OCI-LY1 (cell line): ENCODE results near the gene POU6F2.

Experiments
- H2AFZ ChIP-seq: fragments of 200-600 bp; sonication (generic), shearing (Covaris generic); 2 replicates; pipeline ENCODE4 v1.6.0; 2014; ENCODE audit warnings: antibody characterized with exemption, mild to moderate bottlenecking, low read length
- H3F3A ChIP-seq: fragments of 200-600 bp; sonication (generic), shearing (Covaris generic); 2 replicates; pipeline ENCODE4 v1.6.0; 2014; ENCODE audit warnings: mild to moderate bottlenecking, antibody characterized with exemption, low read length, moderate library complexity; ENCODE audit not compliant: insufficient read depth
- H3K27ac ChIP-seq: fragments of 200-600 bp; sonication (generic); 2 replicates; pipeline ENCODE4 v1.5.1; 2014; ENCODE audit warnings: low read length, mixed run types, mild to moderate bottlenecking, low read depth; ENCODE audit not compliant: poor library complexity, severe bottlenecking
- H3K27me3 ChIP-seq: fragments of 200-600 bp; sonication (generic); 2 replicates; pipeline ENCODE4 v1.6.0; 2014; ENCODE audit warnings: antibody characterized with exemption, mild to moderate bottlenecking, low read length, moderate library complexity; ENCODE audit not compliant: insufficient read depth
- H3K36me3 ChIP-seq: fragments of 200-600 bp; sonication (generic); 2 replicates; pipeline ENCODE4 v1.6.1; 2014; ENCODE audit warnings: mild to moderate bottlenecking, antibody characterized with exemption, low read length, moderate library complexity, mixed read lengths; ENCODE audit not compliant: insufficient read depth
- H3K4me1 ChIP-seq: fragments of 200-600 bp; sonication (generic); 2 replicates; pipeline ENCODE4 v1.5.1; 2014; ENCODE audit warnings: mild to moderate bottlenecking, low read length, moderate library complexity; ENCODE audit not compliant: insufficient read depth, severe bottlenecking
- H3K4me2 ChIP-seq: fragments of 200-600 bp; sonication (generic), shearing (Covaris generic); 2 replicates; pipeline ENCODE4 v1.6.1; 2014; ENCODE audit warnings: low read length
- H3K4me3 ChIP-seq: fragments of 200-600 bp; sonication (generic); 2 replicates; pipeline ENCODE4 v1.5.1; 2014; ENCODE audit warnings: low read length, low read depth, mild to moderate bottlenecking, mixed read lengths; ENCODE audit not compliant: poor library complexity, severe bottlenecking
- H3K79me2 ChIP-seq: fragments of 200-600 bp; shearing (Covaris generic); 2 replicates; pipeline ENCODE4 v1.6.1; 2016; ENCODE audit warnings: mixed run types, low read length, mixed read lengths; ENCODE audit not compliant: insufficient read depth
- H3K9ac ChIP-seq: fragments of 200-600 bp; sonication (generic), shearing (Covaris generic); 2 replicates; pipeline ENCODE4 v1.6.1; 2014; ENCODE audit warnings: mild to moderate bottlenecking, low read length, mixed read lengths
- H3K9me2 ChIP-seq: fragments of 200-600 bp; sonication (generic), shearing (Covaris generic); 2 replicates; pipeline ENCODE4 v1.6.1; 2014; ENCODE audit warnings: low read depth, mild to moderate bottlenecking, low read length, mixed read lengths
- H3K9me3 ChIP-seq: fragments of 200-600 bp; shearing (Covaris generic); 2 replicates; pipeline ENCODE4 v1.6.1; 2014; ENCODE audit warnings: low read length, mixed read lengths
- H4K20me1 ChIP-seq: fragments of 200-600 bp; sonication (generic), shearing (Covaris generic); 2 replicates; pipeline ENCODE4 v1.6.0; 2016; ENCODE audit warnings: mild to moderate bottlenecking, low read length; ENCODE audit not compliant: insufficient read depth
- EZH2 ChIP-seq: fragments of 200-600 bp; sonication (generic), shearing (Covaris generic); IDR thresholded peaks from 2 replicates; pipeline ENCODE4 v1.8.0; 2017; ENCODE audit warnings: borderline replicate concordance, mixed run types, mild to moderate bottlenecking, antibody characterized with exemption, low read length, moderate library complexity, mixed read lengths
- TF ChIP-seq, protein P1 (sequence below): fragments of 200-600 bp; sonication (generic), shearing (Covaris generic); IDR thresholded peaks from 2 replicates; pipeline ENCODE4 v1.5.1; 2017; ENCODE audit warnings: mild to moderate bottlenecking, antibody characterized with exemption, low read length, moderate library complexity, mixed read lengths

The POU6F2 gene

DNA sequence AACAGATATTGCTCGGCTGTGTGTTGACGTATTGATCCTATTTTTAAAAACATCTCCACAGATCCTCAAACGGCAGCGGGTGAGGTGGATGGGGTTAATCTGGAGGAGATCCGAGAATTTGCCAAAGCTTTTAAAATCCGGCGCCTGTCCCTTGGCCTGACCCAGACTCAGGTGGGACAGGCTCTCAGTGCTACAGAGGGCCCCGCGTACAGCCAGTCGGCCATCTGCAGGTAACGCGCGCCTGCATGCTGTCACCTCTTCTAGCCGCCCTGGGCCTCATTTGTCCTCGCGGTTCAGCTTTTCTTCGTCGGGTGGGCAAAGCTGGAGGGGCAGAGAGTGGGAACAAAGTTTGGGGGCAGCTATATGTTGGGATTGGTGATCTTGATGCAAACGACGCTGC, 482.8 kb downstream of the POU6F2 start:
- H3K27ac ChIP-seq = no peak overlapping the region
- H3K4me2 ChIP-seq = no peak overlapping the region
- H4K20me1 ChIP-seq = no peaks in the 10 kb centered on the region
- TF ChIP-seq EZH2 = no peak
- TF ChIP-seq, protein P1, sequence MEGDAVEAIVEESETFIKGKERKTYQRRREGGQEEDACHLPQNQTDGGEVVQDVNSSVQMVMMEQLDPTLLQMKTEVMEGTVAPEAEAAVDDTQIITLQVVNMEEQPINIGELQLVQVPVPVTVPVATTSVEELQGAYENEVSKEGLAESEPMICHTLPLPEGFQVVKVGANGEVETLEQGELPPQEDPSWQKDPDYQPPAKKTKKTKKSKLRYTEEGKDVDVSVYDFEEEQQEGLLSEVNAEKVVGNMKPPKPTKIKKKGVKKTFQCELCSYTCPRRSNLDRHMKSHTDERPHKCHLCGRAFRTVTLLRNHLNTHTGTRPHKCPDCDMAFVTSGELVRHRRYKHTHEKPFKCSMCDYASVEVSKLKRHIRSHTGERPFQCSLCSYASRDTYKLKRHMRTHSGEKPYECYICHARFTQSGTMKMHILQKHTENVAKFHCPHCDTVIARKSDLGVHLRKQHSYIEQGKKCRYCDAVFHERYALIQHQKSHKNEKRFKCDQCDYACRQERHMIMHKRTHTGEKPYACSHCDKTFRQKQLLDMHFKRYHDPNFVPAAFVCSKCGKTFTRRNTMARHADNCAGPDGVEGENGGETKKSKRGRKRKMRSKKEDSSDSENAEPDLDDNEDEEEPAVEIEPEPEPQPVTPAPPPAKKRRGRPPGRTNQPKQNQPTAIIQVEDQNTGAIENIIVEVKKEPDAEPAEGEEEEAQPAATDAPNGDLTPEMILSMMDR = no peak
- no peaks in the 10 kb centered on the region for H3K9me3 ChIP-seq
- H3K79me2 ChIP-seq = no peaks in the 10 kb centered on the region
- H3F3A ChIP-seq = no peaks in the 10 kb centered on the region
- H3K4me1 ChIP-seq = no peaks in the 10 kb centered on the region
- 0 out of 2 replicates have a peak, but pooled peaks cover 4% of the 10 kb centered on the region for H3K27me3 ChIP-seq
- no peak overlapping the region for H3K4me3 ChIP-seq
- no peaks in the 10 kb centered on the region for H3K36me3 ChIP-seq
- H3K9ac ChIP-seq = no peak overlapping the region
- no peaks in the 10 kb centered on the region for H3K9me2 ChIP-seq
- no peak overlapping the region for H2AFZ ChIP-seq

DNA sequence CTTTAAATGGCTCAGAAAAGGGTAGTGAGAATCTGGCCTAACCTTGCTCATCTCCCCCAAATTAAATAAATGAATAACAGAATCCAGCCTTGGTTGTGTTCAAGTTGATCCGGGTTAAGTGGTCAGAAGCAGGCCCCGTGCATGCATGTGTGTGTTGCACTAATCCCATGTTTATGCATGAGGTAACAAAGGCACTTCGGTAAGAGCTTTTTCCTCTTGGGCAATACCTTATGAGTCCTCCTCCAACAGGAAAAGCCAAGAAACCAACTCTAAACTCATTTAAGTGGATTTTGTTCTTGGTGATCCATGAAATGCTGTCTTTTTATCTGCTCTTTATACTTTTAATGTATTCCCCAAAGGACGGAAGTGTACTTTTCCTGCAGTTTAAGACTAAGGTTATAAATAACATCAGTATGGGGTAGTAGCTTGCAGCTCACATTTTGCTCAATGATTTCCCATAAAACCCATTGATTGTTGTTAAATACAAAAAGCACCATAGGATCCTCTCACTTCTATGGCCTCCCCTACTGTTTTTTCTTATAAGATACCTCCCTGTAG, 483.6 kb downstream of the POU6F2 start:
- Histone ChIP-seq H3K27me3 (0 out of 2 replicates have a peak, but pooled peaks cover 4% of the 10 kb centered on the region), H3K9me2 (no peaks in the 10 kb centered on the region), H3K4me1 (no peaks in the 10 kb centered on the region), H3K27ac (no peak overlapping the region), H3F3A (no peaks in the 10 kb centered on the region), H3K79me2 (no peaks in the 10 kb centered on the region), H3K36me3 (no peaks in the 10 kb centered on the region), H3K9me3 (no peaks in the 10 kb centered on the region), H3K9ac (no peak overlapping the region), H4K20me1 (no peaks in the 10 kb centered on the region), H3K4me2 (no peak overlapping the region), H3K4me3 (no peak overlapping the region), H2AFZ (no peak overlapping the region)
- TF ChIP-seq, protein P1 = no peak
- TF ChIP-seq EZH2 = no peak

DNA sequence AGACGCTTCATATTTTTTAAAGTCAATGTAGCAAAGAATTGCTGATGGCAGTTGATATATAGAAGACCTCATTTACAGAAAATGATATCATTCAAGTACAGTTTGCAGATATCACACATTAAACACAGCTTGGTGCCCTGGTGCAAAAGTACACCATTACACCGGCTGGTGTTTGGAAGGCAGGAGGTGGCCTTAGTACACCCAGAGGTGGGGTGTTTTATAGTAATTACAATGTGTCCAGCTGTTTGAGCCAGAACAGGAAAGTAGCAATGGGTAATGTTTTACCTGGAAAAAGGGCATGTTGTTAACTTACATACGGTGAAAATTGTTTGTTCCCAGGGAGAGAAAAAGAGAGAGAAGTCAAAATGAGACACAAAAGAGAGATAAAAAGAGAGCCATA, 485.5 kb downstream of the POU6F2 start:
- H3K9me3 ChIP-seq = no peaks in the 10 kb centered on the region
- H3K4me1 ChIP-seq = no peaks in the 10 kb centered on the region
- H4K20me1 ChIP-seq = no peaks in the 10 kb centered on the region
- no peak overlapping the region for H3K4me2 ChIP-seq
- H2AFZ ChIP-seq = no peak overlapping the region
- H3K27me3 ChIP-seq = 0 out of 2 replicates have a peak, but pooled peaks cover 4% of the 10 kb centered on the region
- H3K79me2 ChIP-seq = no peaks in the 10 kb centered on the region
- H3K9me2 ChIP-seq = no peaks in the 10 kb centered on the region
- no peak for TF ChIP-seq EZH2
- TF ChIP-seq, protein P1 = no peak
- H3F3A ChIP-seq = no peaks in the 10 kb centered on the region
- H3K27ac ChIP-seq = no peak overlapping the region
- no peak overlapping the region for H3K4me3 ChIP-seq
- no peaks in the 10 kb centered on the region for H3K36me3 ChIP-seq
- no peak overlapping the region for H3K9ac ChIP-seq
